ENCODE data around the gene ZNF692. TPM values are rescaled to one million over a fixed set of nuclear protein-coding genes. Genes with fewer than 3 reads are reported as not detected.
A peak's percentile ranks its signal among the peaks of the same experiment; 100 is the strongest.

The ZNF692 gene
- total RNA-seq, 1 experiment from 2014 or later, result 40.1 TPM

- H3K36me3 Mint-ChIP-seq (ENCODE audit: insufficient read depth in 1 of 3, low read depth in 3 of 3), result peaks cover 0 to 2% (median 0%) of the 10 kb centered on the region in 3 experiments; a peak in 2 of 7 replicates
- H3K4me3 Mint-ChIP-seq, result no peak overlapping the region; a peak in 3 of 5 replicates
- Histone ChIP-seq H3K9ac (ENCODE audit: extremely low read depth, insufficient read length, low read length) (peak overlapping the region; percentile 41), H3K56ac (ENCODE audit: insufficient read length, low read depth, low read length) (no peak overlapping the region), H2BK120ac (ENCODE audit: low read depth, low read length, poor library complexity, severe bottlenecking) (no peak overlapping the region), H3T11ph (ENCODE audit: low read length) (no peak overlapping the region), H4K91ac (ENCODE audit: insufficient read length, low read depth, low read length) (no peak overlapping the region), H3K14ac (ENCODE audit: insufficient read depth, low read length) (peak overlapping the region; percentile 77), H4K20me1 (ENCODE audit: control insufficient read depth, insufficient read depth, insufficient read length) (no peaks in the 10 kb centered on the region), H3K23me2 (ENCODE audit: insufficient read length, low read depth, low read length, poor library complexity, severe bottlenecking) (peaks cover 4% of the 10 kb centered on the region), H3K79me2 (ENCODE audit: insufficient read depth, low read length) (peaks cover 3% of the 10 kb centered on the region), H3K4ac (ENCODE audit: low read depth, low read length) (no peak overlapping the region), H4K8ac (replicated peaks; ENCODE audit: insufficient read length, low read depth, low read length) (no peak overlapping the region), H3K18ac (ENCODE audit: insufficient read length, low read depth, low read length) (peak overlapping the region; percentile 80), H2AFZ (ENCODE audit: low read length) (no peak overlapping the region), H3K27ac (ENCODE audit: insufficient read length, low read depth, low read length) (no peak overlapping the region), H2BK12ac (ENCODE audit: insufficient read length, low read depth, low read length) (no peak overlapping the region), H2BK5ac (ENCODE audit: insufficient read length, low read length) (no peak overlapping the region), H3K9me3 (ENCODE audit: control insufficient read depth, low read depth, low read length) (no peaks in the 10 kb centered on the region), H3K4me1 (ENCODE audit: insufficient read depth, low read length) (no peaks in the 10 kb centered on the region; the same call in 1 of the 2 replicates), H3K4me2 (ENCODE audit: insufficient read depth, insufficient read length, low read length) (peak overlapping the region; percentile 75), H2AK5ac (ENCODE audit: insufficient read length, low read length) (no peak overlapping the region), H3K27me3 (ENCODE audit: insufficient read depth, low read length) (no peaks in the 10 kb centered on the region), H2BK20ac (ENCODE audit: low read depth, low read length, poor library complexity, severe bottlenecking) (no peak overlapping the region), H4K5ac (ENCODE audit: insufficient read length, low read depth, low read length) (no peak overlapping the region), H3K23ac (ENCODE audit: insufficient read length, low read depth, low read length) (no peak overlapping the region), H3K79me1 (ENCODE audit: insufficient read depth, low read depth, low read length, poor library complexity, severe bottlenecking) (no peaks in the 10 kb centered on the region), H2BK15ac (ENCODE audit: low read depth, low read length) (no peak overlapping the region)
- WGBS (ENCODE audit: extremely low coverage, insufficient read length, low lambda C conversion rate), result no CpG with 5 or more reads among the region's 82 CpGs
- peaks cover 2 to 13% of the 10 kb centered on the region in 2 experiments; a peak in 3 of 4 replicates for H3K4me1 Mint-ChIP-seq
- no peaks in the 10 kb centered on the region for H3K27me3 Mint-ChIP-seq (ENCODE audit: low read depth)
- peak; percentile 95 for DNase-seq
- H3K9me3 Mint-ChIP-seq, result no peaks in the 10 kb centered on the region
- TF ChIP-seq CTCF (conservative IDR thresholded peaks at IDR 0.05), result no peak
- peak overlapping the region; percentile 91 to 97 (median 95) for H3K27ac Mint-ChIP-seq
Measured at GRCh38 chr1:248838357-248839167, 20.3 kb downstream of the ZNF692 start.

Data from H9 (cell line).